ENCODE data around the gene PDC.
"Not testable (repeated sequence)": the region's sequence is repeated elsewhere in the genome, so short reads cannot be mapped to it uniquely, and the experiment has no call there.

Gene PDC

GRCh38 chr1:186465946-186466345, 5.0 kb upstream of the PDC start:
- DNase-seq (ENCODE audit: low spot score) (no peak), FAIRE-seq (no peak)

- not testable (repeated sequence) for DNase-seq (ENCODE audit: low spot score); FAIRE-seq
Observed at GRCh38 chr1:186465491-186465890, 4.6 kb upstream of the PDC start.

GRCh38 chr1:186463926-186464325, 3.0 kb upstream of the PDC start:
- DNase-seq (ENCODE audit: low spot score) = no peak
- no peak for FAIRE-seq

GRCh38 chr1:186463511-186463910, 2.6 kb upstream of the PDC start:
- FAIRE-seq (no peak), DNase-seq (ENCODE audit: low spot score) (no peak)

GRCh38 chr1:186459161-186459560, 1.8 kb downstream of the PDC start:
- DNase-seq (ENCODE audit: low spot score); FAIRE-seq: not testable (repeated sequence)

- DNase-seq (ENCODE audit: low spot score) (no peak), FAIRE-seq (no peak)
Observed at GRCh38 chr1:186456729-186457255, 4.1 kb downstream of the PDC start.

- no peak for FAIRE-seq
- DNase-seq (ENCODE audit: low spot score) = no peak
Observed at GRCh38 chr1:186454981-186455380, 5.9 kb downstream of the PDC start.

GRCh38 chr1:186446152-186446551, 14.8 kb downstream of the PDC start:
- no peak for FAIRE-seq
- no peak for DNase-seq (ENCODE audit: low spot score)

- no peak for FAIRE-seq
Observed at GRCh38 chr1:186443638-186444037, 17.3 kb downstream of the PDC start.

GRCh38 chr1:186442651-186443375, 18.1 kb downstream of the PDC start:
- DNase-seq (ENCODE audit: low spot score) = no peak

More at GRCh38 chr1:186443638-186444037, 17.3 kb downstream of the PDC start:
- DNase-seq (ENCODE audit: low spot score) = no peak

GRCh38 chr1:186440584-186440983, 20.3 kb downstream of the PDC start:
- DNase-seq (ENCODE audit: low spot score) (peak; percentile 25), FAIRE-seq (no peak)

More at GRCh38 chr1:186442651-186443375, 18.1 kb downstream of the PDC start:
- FAIRE-seq = no peak

GRCh38 chr1:186438567-186438966, 22.3 kb downstream of the PDC start:
- DNase-seq (ENCODE audit: low spot score) = no peak
- FAIRE-seq = no peak

GRCh38 chr1:186435336-186435735, 25.6 kb downstream of the PDC start:
- FAIRE-seq (no peak), DNase-seq (ENCODE audit: low spot score) (no peak)

- no peak for FAIRE-seq
- no peak for DNase-seq (ENCODE audit: low spot score)
Observed at GRCh38 chr1:186429017-186429416, 31.9 kb downstream of the PDC start.

- DNase-seq (ENCODE audit: low spot score) (no peak), FAIRE-seq (no peak)
Observed at GRCh38 chr1:186426118-186426517, 34.8 kb downstream of the PDC start.

- DNase-seq (ENCODE audit: low spot score) (no peak), FAIRE-seq (no peak)
Observed at GRCh38 chr1:186424539-186424938, 36.4 kb downstream of the PDC start.

GRCh38 chr1:186421446-186421845, 39.5 kb downstream of the PDC start:
- no peak for DNase-seq (ENCODE audit: low spot score)
- no peak for FAIRE-seq

GRCh38 chr1:186420923-186421322, 40.0 kb downstream of the PDC start:
- DNase-seq (ENCODE audit: low spot score) = no peak
- peak; percentile 12 for FAIRE-seq

GRCh38 chr1:186420311-186420710, 40.6 kb downstream of the PDC start:
- no peak for FAIRE-seq
- no peak for DNase-seq (ENCODE audit: low spot score)

- DNase-seq (ENCODE audit: low spot score) (no peak), FAIRE-seq (no peak)
Observed at GRCh38 chr1:186418503-186418902, 42.4 kb downstream of the PDC start.

- DNase-seq (ENCODE audit: low spot score) = no peak
- peak; percentile 54 for FAIRE-seq
Observed at GRCh38 chr1:186413319-186413718, 47.6 kb downstream of the PDC start.

GRCh38 chr1:186409091-186409490, 51.8 kb downstream of the PDC start:
- no peak for FAIRE-seq
- DNase-seq (ENCODE audit: low spot score) = no peak

GRCh38 chr1:186404454-186405051, 56.4 kb downstream of the PDC start:
- peak; percentile 15 for FAIRE-seq
- peak; percentile 23 for DNase-seq (ENCODE audit: low spot score)
